Stimulated activated CD4-positive, alpha-beta T cell treated with anti-CD3 and anti-CD28 coated beads, TNF-alpha, amount 100 ng/mL, for 48 hours (primary cell): ENCODE results near the gene PFDN2.
A peak's percentile ranks its signal among the peaks of the same experiment; 100 is the strongest.

Experiments
- DNase-seq, 3 donors: peaks; one replicate each; pipeline ENCODE4 v3.0.0-alpha.2; 2020; ENCODE audit warnings: low read depth in 3 of 3

Gene PFDN2, protein sequence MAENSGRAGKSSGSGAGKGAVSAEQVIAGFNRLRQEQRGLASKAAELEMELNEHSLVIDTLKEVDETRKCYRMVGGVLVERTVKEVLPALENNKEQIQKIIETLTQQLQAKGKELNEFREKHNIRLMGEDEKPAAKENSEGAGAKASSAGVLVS

DNA sequence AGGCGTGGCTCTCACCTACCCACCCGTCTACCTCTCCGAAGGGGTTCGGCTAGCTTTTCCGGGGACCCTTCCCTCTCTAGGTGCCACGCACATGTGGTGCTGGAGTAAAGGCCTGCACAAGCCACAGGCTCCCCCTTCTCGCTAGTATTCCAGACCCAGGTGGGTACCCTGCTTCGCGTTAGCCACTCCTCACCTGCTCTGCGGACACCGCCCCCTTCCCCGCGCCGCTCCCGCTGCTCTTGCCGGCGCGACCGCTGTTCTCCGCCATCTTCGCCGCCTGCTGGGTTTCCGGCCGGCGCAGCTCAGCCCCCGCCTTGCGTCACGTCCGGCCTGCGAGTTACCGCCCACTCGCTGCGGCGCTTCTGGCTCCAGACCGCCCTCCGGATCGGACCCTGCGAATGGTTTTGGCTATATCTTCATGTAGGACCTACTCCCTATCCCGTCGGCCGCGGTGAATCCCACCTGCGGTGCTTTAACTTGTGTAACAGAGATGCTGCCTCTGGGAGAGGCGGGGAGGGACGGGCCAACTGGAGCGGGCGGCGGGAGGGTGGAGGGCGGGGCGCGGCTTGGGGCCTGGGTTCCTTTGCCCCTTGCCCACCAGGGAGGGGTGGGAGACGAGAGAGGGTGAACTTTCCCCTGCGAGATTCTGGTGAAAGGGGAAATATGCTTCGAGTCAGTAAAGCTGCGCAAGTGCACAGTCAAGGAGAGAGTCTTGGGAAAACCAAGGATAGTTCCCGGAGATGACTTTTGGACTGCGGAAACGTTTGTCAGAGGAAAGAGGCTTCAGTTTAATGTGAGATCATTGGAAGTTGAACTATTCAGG is at the start of gene PFDN2, which contains the start of gene NIT1:
Gene PFDN2 (minus strand): TSS at position 279 of the 823 bp plus-strand sequence. CDS start 11 bp downstream, at position 268.
Gene NIT1 (plus strand): TSS at position 347 of the 823 bp plus-strand sequence. CDS start 72 bp downstream, at position 419.
- peak; percentile 75 to 85 (median 77) for DNase-seq

DNA sequence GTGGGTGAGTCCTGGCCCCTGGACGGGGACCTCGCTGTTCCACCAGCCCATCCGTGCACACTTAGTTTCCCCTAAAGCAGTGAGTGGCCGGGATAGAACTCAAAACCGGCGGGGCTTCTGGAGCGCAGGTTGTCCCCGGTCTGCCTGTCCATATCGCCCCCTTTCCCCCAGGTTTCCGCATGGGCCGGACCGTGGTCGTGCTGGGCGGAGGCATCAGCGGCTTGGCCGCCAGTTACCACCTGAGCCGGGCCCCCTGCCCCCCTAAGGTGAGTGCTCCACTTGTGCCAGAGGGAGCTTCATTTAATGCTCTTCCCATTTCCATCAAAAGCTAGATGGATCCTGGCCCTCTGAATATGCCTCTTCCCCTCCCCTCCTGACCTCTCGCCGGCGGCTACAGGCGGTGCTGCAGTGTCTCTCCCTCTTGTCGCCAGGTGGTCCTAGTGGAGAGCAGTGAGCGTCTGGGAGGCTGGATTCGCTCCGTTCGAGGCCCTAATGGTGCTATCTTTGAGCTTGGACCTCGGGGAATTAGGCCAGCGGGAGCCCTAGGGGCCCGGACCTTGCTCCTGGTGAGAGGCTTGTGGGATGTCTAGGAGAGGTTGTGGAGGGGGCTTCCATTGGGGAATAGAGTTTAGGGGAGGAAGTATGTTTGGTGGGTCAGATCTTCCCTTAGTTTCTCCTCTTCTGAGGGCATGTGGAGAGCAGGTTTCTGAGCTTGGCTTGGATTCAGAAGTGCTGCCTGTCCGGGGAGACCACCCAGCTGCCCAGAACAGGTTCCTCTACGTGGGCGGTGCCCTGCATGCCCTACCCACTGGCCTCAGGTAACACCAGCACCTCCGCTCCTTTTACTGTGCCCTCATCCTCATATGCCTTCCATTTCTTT is 49.1 kb upstream of the PFDN2 start:
- DNase-seq, result no peak

DNA sequence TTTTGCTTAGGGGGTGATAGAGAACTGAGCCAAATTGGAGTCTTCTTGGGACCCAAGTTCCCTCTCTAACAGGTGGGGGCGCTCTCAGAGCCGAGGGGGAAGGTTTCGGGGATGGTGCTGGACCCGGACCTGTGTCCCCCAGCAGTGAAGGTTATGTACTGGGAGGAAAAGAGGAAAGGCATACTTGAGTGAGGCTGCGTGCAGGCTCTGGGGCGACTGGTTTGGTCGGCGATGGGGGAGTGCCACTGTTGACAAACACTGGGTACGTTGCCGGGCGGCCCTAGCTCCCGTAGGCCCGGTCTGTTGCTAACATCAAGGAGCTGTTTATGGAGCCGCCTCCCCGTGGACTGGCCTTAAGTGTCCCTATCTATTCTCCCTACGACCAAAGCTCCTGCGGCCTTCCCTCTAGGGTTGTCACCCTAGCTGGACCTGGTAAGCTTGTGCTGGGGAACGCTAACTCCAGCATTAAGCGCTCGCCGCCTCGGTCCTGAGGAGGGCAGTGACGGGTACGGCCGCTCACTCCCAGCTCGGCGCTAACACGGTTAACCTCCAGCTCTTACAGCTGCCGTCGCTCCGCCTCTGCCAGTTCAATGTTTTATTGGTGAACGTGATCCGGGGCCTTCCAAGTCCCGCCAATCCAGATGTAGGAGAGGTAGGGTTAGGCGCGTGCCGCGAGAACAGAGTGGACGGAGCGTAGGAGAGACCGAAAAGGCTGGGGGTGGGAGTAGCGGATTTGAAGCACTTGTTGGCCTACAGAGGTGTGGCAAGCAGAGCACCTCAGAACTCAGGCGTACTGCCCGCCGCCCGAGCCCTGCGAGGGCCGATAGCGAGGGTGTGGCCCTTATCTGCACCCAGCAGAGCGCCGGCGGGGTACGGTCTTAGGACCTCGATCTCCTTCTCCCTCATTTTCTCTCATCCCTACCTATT is 48.2 kb upstream of the PFDN2 start, which contains the start of gene PPOX:
Gene PPOX (plus strand): TSS at position 685 of the 927 bp plus-strand sequence. CDS start 422 bp downstream, outside the sequence.
- peak; percentile 86 to 91 (median 89) for DNase-seq

DNA sequence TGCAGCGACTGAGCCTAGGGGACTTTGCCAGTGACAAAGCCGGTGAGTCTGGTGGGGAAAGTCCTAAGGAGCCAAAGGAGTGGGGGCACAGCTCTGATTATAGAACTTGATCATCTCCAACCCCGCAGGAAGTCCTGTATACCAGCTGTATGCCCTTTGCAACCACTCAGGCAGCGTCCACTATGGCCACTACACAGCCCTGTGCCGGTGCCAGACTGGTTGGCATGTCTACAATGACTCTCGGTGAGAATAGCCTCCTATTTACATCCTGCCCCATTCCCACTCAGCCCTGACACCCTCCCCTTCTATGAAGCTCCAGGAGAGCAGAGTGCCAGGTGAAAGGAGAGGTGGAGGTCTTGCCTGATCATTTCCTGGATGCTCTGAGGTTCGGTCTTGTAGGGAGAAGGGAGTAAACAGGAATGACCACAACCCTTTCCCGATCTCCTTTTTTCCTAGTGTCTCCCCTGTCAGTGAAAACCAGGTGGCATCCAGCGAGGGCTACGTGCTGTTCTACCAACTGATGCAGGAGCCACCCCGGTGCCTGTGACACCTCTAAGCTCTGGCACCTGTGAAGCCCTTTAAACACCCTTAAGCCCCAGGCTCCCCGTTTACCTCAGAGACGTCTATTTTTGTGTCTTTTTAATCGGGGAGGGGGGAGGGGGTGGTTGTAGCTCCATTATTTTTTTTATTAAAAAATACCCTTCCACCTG is 47.2 kb upstream of the PFDN2 start:
- no peak for DNase-seq

DNA sequence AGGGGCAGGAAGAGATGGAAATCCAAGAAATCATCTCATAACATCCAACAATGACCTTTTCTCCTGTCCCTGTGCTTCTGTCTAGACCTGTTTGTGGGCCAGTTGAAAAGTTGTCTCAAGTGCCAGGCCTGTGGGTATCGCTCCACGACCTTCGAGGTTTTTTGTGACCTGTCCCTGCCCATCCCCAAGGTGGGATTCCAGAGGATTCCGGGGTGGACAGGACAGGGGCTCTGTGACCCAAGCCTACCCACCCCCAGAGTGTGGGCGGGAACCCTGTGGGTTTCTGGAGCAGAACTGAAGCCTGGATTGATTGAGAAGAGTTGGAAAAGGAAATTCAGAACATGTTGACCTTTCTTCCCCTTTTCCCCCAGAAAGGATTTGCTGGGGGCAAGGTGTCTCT is 46.0 kb upstream of the PFDN2 start:
- DNase-seq, result no peak

DNA sequence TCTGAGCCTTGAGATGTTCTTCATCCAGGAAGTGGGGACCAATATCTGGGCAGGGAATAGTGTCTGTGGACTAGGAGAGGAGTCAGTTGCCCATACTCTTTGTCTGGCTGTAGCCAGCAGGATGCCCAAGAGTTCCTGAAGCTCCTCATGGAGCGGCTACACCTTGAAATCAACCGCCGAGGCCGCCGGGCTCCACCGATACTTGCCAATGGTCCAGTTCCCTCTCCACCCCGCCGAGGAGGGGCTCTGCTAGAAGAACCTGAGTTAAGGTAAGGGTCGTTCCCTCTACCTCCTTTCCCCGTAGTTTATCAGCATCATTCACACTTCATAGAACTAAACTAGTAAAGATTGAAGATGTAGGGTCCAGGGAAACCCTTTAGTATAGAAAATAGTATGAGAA is 45.0 kb upstream of the PFDN2 start:
- DNase-seq, result no peak

DNA sequence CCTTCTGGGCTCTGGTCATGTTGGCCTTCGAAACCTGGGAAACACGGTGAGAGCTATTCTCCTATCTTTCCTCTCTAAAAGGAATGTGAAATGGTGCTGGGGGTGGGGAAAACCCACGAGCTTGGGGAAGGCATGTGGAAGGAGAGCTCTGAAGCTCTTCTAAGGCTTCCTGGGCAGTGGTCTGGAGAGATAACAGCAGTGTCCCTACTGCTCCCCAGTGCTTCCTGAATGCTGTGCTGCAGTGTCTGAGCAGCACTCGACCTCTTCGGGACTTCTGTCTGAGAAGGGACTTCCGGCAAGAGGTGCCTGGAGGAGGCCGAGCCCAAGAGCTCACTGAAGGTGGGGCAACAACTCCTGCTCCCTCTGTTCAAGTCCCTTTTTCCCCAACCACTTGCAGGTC is 44.2 kb upstream of the PFDN2 start:
- DNase-seq, result no peak

DNA sequence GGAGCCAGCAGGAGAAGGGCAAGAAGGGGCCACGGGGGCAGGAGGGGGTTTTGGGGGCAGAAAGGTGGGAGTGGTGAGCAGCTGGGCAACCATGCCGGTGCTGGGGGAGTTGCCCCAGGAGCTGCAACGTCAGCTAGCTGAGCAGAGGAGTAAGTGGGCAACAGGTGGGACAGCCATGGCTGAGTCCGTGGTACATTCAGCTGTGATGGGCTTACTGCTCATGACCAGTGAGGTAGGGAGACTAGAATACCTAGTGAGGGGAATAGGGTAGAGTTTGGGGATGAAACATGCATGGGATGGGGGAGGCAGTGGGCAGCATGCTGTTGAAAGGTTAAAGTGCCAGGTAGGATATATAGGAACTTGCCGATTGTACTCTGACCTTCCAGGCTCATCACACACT is 43.8 kb upstream of the PFDN2 start:
- no peak for DNase-seq

DNA sequence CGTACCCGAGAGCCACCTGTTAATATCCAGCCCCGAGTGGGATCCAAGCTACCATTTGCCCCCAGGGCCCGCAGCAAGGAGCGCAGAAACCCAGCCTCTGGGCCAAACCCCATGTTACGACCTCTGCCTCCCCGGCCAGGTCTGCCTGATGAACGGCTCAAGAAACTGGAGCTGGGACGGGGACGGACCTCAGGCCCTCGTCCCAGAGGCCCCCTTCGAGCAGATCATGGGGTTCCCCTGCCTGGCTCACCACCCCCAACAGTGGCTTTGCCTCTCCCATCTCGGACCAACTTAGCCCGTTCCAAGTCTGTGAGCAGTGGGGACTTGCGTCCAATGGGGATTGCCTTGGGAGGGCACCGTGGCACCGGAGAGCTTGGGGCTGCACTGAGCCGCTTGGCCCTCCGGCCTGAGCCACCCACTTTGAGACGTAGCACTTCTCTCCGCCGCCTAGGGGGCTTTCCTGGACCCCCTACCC is 42.9 kb upstream of the PFDN2 start:
- no peak for DNase-seq

DNA sequence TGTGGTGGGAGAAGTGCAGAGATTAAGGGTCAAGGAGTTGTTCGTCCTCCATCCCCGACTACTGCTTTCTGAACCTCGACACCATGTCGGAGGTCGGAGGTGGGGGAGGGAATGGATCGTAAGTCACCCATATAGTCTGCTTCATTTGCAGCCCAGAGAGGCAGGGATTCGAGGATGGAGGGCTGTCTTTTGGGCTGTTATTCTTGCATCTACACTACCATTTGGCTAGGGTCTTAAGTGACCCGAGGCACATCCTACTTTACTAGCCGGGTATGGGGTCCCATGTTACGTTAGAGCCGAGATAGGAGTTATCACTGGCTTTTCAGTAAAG is 42.0 kb upstream of the PFDN2 start:
- no peak for DNase-seq

DNA sequence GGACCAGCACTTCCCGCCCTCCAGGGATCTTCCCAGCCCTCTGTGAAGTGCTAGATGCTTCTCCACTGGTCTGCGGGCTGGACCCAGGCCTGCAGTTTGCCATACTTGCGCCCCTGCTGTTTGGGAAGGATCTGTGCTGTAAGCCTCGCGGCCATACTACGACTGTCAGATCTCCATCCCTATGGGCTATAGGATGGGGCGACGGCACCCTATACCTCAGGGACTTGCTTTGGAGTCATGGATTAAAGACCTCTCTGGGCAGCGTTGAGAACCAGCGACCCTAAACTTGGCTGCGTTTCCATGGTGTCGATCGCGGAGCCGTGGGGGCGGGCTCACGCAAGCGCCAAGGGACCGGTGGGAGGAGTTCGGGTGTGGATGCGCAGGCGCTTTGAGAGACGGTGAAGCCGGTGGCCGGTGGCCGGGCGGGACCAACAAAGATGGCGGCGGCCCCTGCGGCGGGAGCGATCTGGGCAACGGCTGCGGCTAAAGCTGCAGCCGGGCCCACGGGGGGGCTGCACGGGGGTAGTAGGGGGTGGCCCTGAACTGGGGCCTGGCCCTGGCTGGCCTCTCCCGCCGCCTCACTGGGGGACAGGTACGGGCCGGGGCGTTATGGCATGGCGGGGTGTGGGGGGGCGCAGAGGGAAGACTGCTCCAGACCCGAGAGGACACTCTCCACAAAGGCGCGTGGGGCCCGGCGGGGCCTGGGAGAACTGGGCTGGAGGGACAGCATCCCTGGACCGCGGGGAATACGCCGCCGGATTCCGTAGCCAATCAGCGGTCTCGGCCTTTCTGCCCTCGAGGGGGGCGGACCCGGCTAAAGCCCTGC is 41.5 kb upstream of the PFDN2 start, which contains the start of gene USP21:
Gene USP21 (plus strand): TSS at position 414 of the 826 bp plus-strand sequence. CDS start 1,141 bp downstream, outside the sequence.
- peak; percentile 79 to 88 (median 80) for DNase-seq

DNA sequence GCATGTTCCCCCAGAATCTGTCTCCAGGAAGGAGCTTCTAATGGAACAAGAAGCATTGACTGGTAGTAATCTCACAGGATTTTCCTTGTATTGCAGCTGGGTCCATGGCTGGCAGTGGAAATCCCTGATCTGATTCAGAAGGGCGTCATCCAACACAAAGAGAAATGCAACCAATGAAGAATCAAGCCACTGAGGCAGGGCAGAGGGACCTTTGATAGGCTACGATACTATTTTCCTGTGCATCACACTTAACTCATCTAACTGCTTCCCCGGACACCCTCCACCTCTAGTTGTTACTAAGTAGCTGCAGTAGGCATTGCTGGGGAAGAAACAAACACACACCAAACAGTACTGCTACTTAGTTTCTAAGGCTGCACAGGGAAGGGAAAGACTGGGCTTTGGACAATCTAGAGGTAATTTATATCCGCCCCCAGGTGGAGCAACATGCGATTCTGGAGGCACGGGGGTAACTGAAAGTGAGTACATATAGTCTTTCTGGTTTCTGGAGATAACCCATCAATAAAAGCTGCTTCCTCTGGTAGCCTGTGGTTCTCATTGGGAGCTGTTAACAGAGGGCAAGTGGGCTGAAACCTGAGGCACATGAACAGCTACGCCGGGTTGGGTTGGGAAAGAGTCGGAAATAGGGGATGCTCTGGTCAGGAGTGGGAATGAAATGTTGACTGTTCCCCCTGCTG is 40.6 kb upstream of the PFDN2 start:
- no peak for DNase-seq

DNA sequence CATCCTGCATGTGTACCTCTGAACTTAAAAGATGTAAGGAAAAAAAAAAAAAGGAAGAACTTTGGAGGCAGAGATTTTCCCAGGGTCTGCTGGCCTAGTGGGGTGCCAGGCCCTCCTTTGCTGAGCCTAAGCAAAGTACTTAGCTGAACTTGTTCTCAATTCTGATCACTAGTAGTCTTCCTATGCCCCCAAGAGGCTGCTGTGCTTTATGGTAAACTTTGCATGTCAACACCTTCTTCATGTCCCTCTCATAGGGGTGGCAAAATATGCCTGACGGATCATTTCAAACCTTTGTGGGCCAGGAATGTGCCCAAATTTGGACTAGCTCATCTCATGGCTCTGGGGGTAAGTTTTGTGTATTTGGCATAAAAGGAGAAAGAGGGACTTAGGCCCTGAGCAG is 40.0 kb upstream of the PFDN2 start:
- DNase-seq, result no peak

DNA sequence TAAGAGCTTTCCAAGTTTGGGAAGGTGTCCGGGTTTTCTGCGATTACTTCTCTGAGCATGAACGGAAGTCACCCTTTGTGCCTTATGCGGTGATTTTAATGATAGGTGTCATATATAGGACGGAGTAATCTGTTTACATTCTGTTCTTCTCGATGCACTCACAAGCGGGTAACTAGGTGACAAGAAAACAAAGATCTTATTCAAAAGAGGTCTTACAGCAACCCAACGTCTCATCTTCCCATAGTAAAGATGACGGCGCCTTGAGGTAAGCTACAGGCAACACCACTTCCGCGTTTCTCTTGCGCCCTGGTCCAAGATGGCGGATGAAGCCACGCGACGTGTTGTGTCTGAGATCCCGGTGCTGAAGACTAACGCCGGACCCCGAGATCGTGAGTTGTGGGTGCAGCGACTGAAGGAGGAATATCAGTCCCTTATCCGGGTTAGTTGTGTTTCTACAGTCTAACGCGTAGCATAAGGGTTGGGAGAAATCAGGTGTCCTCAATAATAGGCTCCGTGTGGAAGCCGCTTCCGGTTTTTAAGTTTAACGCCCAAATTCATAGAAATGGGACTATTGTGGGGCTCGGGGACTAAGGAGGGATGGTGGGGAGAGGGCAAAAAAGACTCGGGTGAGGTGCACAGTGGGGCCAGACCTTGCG is 36.0 kb upstream of the PFDN2 start, which contains the start of gene UFC1:
Gene UFC1 (plus strand): TSS at position 297 of the 656 bp plus-strand sequence. CDS start 20 bp downstream, at position 317.
- DNase-seq, result peak; percentile 61 to 74 (median 66)

DNA sequence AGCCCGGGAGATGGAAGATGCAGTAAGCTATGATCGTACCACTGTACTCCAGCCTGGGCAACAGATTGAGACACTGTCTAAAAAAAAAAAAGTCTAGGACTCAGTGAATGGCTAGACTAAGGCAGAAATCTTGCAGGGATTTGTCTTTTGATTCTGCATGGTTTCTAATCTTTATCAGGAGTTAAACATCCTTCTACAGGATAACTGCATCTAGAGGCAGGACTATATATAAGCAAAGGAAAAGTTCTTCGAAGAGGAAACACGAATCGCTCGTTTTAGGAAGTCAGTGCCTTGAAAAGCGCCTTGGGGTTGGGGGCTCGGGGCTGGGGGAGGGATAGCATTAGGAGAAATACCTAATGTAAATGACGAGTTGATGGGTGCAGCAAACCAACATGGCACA is 35.3 kb upstream of the PFDN2 start:
- DNase-seq, result no peak

DNA sequence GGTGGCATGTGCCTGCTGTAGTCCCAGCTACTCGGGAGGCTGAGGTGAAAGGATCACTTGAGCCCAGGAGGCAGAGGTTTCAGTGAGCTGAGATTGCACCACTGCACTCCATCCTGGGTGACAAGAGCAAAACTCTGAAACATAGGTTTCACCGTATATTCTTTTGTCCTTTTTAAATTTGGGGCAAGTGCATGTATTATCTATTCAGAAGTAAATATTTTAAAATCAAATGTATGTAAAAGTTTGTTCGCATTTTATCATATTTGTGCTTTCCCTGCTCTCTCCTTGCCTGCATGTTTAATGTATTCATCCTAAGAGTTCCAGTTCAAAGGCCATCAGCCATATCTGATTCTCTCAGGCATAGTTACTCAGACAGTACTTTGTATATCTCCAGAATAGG is 28.0 kb upstream of the PFDN2 start:
- no peak for DNase-seq

DNA sequence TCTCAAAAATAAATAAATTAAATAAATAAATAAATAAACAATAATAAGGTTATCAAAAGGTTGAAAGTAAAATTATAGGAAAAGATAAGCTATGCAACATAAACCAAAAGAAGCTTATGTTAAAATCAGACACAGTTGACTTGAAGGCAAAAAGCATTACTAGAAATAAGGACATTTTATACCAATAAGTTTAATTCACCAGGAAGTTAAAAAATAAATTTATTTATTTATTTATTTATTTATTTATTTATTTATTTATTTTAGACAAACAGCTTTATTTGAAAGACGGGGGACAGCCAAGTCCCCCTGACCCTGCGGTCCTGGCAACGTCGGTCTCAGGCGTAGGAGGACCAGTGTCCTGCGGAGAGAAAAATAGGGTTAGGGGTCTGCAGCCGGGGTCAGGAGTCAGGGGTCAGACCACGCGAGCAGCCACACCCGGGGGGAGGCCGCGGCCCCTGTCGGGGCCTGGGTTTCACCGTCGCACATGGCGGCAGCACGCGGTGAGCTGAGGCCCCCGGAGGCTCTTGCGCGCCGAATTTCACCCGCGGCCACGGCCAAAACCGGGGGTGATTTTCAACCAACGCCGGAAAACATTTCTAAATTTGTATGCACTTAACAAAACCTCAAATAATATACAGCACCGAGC is 23.0 kb upstream of the PFDN2 start:
- DNase-seq, result no peak

DNA sequence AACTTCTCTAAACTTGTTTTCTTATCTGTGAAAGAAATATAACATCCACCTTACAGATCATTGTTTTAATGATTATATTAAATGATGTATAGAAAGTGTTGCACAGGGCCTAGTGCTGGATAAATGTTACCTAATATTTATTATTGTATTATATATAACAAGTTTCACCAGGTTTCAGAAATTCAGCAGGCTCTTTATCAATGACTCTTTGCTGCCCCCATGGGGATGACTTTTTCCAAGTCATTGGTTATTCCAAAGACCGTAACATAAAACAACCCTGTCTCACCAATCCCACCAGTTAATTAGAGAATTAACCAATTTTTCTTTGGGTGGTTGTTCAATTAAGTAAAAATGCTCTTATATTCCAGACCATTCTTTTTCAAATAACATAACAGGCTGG is 21.9 kb upstream of the PFDN2 start:
- no peak for DNase-seq
